A549 (cell line): ENCODE results near the gene PBX4. TPM values are rescaled to one million over a fixed set of nuclear protein-coding genes. Genes with fewer than 3 reads are reported as not detected.

ENCODE experiments used
- ATAC-seq, 2 experiments: fragments of 200-7000 bp in 1 of 2; fragments of >200 bp in 1 of 2; cut with Nextera tagmentation in 1 of 2; cut with Tn5 transposase in 1 of 2; 3 replicates each; pipeline versions ENCODE4 v1.8.0 to v1.9.1; 2018 to 2020; ENCODE audit warnings: mild to moderate bottlenecking in 1 of 2, moderate library complexity in 1 of 2
- CTCF ChIA-PET: fragments of 300-600 bp; sonication (Branson Sonifier 250); formaldehyde crosslinking; extraction: SDS; loops from one replicate; lab custom pipeline; 2021; ENCODE audit warnings: antibody characterized with exemption, inconsistent platforms; lab: Yijun Ruan, JAX
- POLR2A ChIA-PET: fragments of 350-600 bp; formaldehyde crosslinking; extraction: SDS; loops from one replicate; lab custom pipeline; 2021; ENCODE audit warnings: antibody characterized with exemption, inconsistent platforms; lab: Yijun Ruan, JAX
- DNase-seq, 2 experiments: peaks; one replicate each; pipeline versions ENCODE4 v3.0.0 to v3.0.0-alpha.2; 2011 to 2016; ENCODE audit warnings: low read depth in 1 of 2, low spot score in 1 of 2
- FAIRE-seq: peaks from 2 replicates; lab custom pipeline; 2011; peaks lifted over from hg19 to GRCh38; lab: Jason Lieb, UNC
- H3K27ac ChIP-seq, 2 experiments: fragments of >200 bp; sonication (Bioruptor Twin); formaldehyde crosslinking; 3 replicates each; pipeline ENCODE4 v1.5.1; 2016 to 2017
- H3K4me1 ChIP-seq: fragments of >200 bp; sonication (Bioruptor Twin); formaldehyde crosslinking; 3 replicates; pipeline ENCODE4 v1.6.1; 2016
- H3K4me2 ChIP-seq: fragments of >200 bp; sonication (Bioruptor Twin); formaldehyde crosslinking; 3 replicates; pipeline ENCODE4 v1.6.1; 2016
- H3K4me3 ChIP-seq: fragments of >200 bp; sonication (Bioruptor Twin); formaldehyde crosslinking; 3 replicates; pipeline ENCODE4 v1.5.1; 2016
- H3K9me3 ChIP-seq: fragments of >200 bp; sonication (Bioruptor Twin); formaldehyde crosslinking; 3 replicates; pipeline ENCODE4 v1.6.1; 2016
- EHF ChIP-seq: fragments of 250-450 bp; sonication (Bioruptor Pico); IDR thresholded peaks from 2 replicates; pipeline ENCODE4 v1.5.0; 2020; ENCODE audit warnings: mild to moderate bottlenecking
- EHMT2 ChIP-seq: fragments of 200-600 bp; sonication (generic); IDR thresholded peaks from 2 replicates; pipeline ENCODE4 v1.6.1; 2016; ENCODE audit warnings: antibody characterized with exemption, low read depth, mild to moderate bottlenecking, moderate library complexity
- ESRRA ChIP-seq: fragments of 150-350 bp; IDR thresholded peaks from 2 replicates; pipeline ENCODE4 v1.6.1; 2014; ENCODE audit warnings: mild to moderate bottlenecking, low read length, borderline replicate concordance
- FOXS1 ChIP-seq: fragments of 250-450 bp; sonication (Bioruptor Pico); IDR thresholded peaks from 2 replicates; pipeline ENCODE4 v1.5.0; 2020; ENCODE audit warnings: mild to moderate bottlenecking, moderate library complexity
- GATA3 ChIP-seq: IDR thresholded peaks from 2 replicates; pipeline ENCODE4 v1.6.1; 2012; ENCODE audit warnings: borderline replicate concordance
- HOXB13 ChIP-seq: fragments of 250-450 bp; sonication (Bioruptor Pico); IDR thresholded peaks from 2 replicates; pipeline ENCODE4 v1.5.0; 2020; ENCODE audit warnings: low read depth, mild to moderate bottlenecking, moderate library complexity
- HOXB5 ChIP-seq: fragments of 250-450 bp; sonication (Bioruptor Pico); IDR thresholded peaks from 2 replicates; pipeline ENCODE4 v1.5.0; 2020; ENCODE audit warnings: mild to moderate bottlenecking, moderate library complexity
- KDM1A ChIP-seq: fragments of 200-600 bp; sonication (generic); IDR thresholded peaks from 2 replicates; pipeline ENCODE4 v1.6.1; 2016; ENCODE audit warnings: low read depth, mild to moderate bottlenecking
- KDM5A ChIP-seq: fragments of 200-600 bp; sonication (generic); IDR thresholded peaks from 2 replicates; pipeline ENCODE4 v1.6.1; 2016; ENCODE audit warnings: antibody characterized with exemption, mild to moderate bottlenecking
- MAFK ChIP-seq: fragments of 450-650 bp; IDR thresholded peaks from 2 replicates; pipeline ENCODE4 v1.6.1; 2014; ENCODE audit not compliant: partially characterized antibody
- MYC ChIP-seq: IDR thresholded peaks from 2 replicates; pipeline ENCODE4 v1.6.1; 2012; ENCODE audit warnings: mild to moderate bottlenecking, inconsistent platforms, low read length, improper control_type of control experiment, borderline replicate concordance
- NFE2L2 ChIP-seq: fragments of 150-350 bp; conservative IDR thresholded peaks from 2 replicates; pipeline ENCODE4 v1.6.1; 2014; ENCODE audit warnings: low read length
- NR3C1 ChIP-seq: fragments of >200 bp; sonication (Bioruptor Twin); formaldehyde crosslinking; IDR thresholded peaks from 3 replicates; pipeline ENCODE4 v1.6.1; 2017
- RFX5 ChIP-seq: fragments of 450-650 bp; IDR thresholded peaks from 2 replicates; pipeline ENCODE4 v1.7.1; 2014; ENCODE audit warnings: antibody characterized with exemption, mild to moderate bottlenecking, moderate library complexity
- TFCP2L1 ChIP-seq: fragments of 250-450 bp; sonication (Bioruptor Pico); IDR thresholded peaks from 2 replicates; pipeline ENCODE4 v1.5.0; 2021; ENCODE audit warnings: mild to moderate bottlenecking
- TP53 ChIP-seq: fragments of 250-450 bp; sonication (Bioruptor Pico); IDR thresholded peaks from 2 replicates; pipeline ENCODE4 v1.5.0; 2021; ENCODE audit warnings: mild to moderate bottlenecking, moderate library complexity
- ZC3H11A ChIP-seq: fragments of 450-650 bp; IDR thresholded peaks from 2 replicates; pipeline ENCODE4 v1.6.1; 2014; ENCODE audit warnings: antibody characterized with exemption, mild to moderate bottlenecking
- ZFP36 ChIP-seq: fragments of 450-650 bp; IDR thresholded peaks from 2 replicates; pipeline ENCODE4 v1.6.1; 2014; ENCODE audit warnings: borderline replicate concordance; ENCODE audit not compliant: partially characterized antibody
- ZNF302 ChIP-seq: fragments of 250-450 bp; sonication (Bioruptor Pico); IDR thresholded peaks from 2 replicates; pipeline ENCODE4 v1.9.0; 2021; ENCODE audit warnings: inconsistent platforms, mild to moderate bottlenecking, moderate library complexity
- ZSCAN20 ChIP-seq: fragments of 250-450 bp; sonication (Bioruptor Pico); IDR thresholded peaks from 2 replicates; pipeline ENCODE4 v1.8.0; 2022; ENCODE audit warnings: mild to moderate bottlenecking, moderate library complexity
- WGBS: methylation state at CpG from one replicate; pipeline ENCODE4 v1.1.6; 2017; ENCODE audit errors: missing lambda C conversion rate; 5-methylcytosine and 5-hydroxymethylcytosine counted together
- polyA plus RNA-seq, 4 experiments: library from polyadenylated mRNA; depleted of rRNA in 3 of 4; stranded (reverse); fragments of >200 nt; fragmentation: RNase III in 1 of 4; extraction: RNeasy Plus Mini Kit Qiagen cat#74134 plus additional on column Dnase treatment in 1 of 4; gene quantifications; 2 replicates in 3 of 4; 3 replicates in 1 of 4; pipeline ENCODE4 v1.2.3, GENCODE V29; 2011 to 2017
- TF ChIP-seq, protein P1 (sequence below): fragments of >200 bp; sonication (Bioruptor Twin); formaldehyde crosslinking; IDR thresholded peaks from 3 replicates; pipeline ENCODE4 v1.6.1; 2016
- TF ChIP-seq, protein P2 (sequence below): IDR thresholded peaks from 2 replicates; pipeline ENCODE4 v1.6.1; 2012
- TF ChIP-seq, protein P3 (sequence below): fragments of >200 bp; sonication (Bioruptor Twin); formaldehyde crosslinking; IDR thresholded peaks from 3 replicates; pipeline ENCODE4 v1.5.1; 2016
- TF ChIP-seq, protein P4 (sequence below): fragments of 200-600 bp; sonication (generic); IDR thresholded peaks from 2 replicates; pipeline ENCODE4 v1.6.1; 2016; ENCODE audit warnings: antibody characterized with exemption, mild to moderate bottlenecking, moderate library complexity
- TF ChIP-seq, protein P5 (sequence below): fragments of 250-450 bp; sonication (Bioruptor Pico); IDR thresholded peaks from 2 replicates; pipeline ENCODE4 v1.5.0; 2021; ENCODE audit warnings: mild to moderate bottlenecking, moderate library complexity, borderline replicate concordance

PBX4 gene
- polyA plus RNA-seq, 2 of the 4 experiments (the other 2 are of a cell fraction): 0.70 to 0.90 TPM

DNA sequence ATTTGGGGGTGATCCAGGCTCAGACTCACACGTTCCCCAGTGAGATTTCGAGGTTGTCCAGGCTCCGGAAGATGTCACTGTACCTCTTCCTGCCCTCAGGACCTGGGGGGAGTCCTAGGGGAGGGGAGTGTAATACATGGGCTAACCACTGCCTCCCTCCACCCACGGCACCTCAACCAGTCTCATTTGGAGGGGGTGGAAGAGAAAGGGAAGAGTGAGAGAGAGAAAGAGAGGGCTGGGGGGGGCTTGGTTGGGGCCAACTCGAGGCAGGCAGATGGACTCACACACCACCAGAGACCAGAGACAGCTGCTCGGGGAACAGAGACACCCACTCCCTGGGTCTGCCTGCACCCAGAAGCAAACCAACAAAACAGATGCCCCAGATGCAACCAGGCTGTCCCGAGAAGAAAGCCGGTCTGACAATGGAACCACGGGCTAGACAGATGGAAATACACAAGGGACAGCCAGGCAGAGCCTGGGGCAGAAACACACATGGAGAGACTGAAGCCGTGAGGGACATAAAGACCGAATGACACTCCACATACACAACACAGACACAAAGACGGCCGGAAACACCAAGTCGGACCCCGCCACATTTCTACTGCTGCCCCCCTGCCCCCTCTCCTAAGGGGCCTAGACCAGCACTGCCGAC is 24.1 kb upstream of the PBX4 start:
- no peak for FAIRE-seq
- H3K4me3 ChIP-seq: peak overlapping the region; percentile 62
- H3K9me3 ChIP-seq: no peaks in the 10 kb centered on the region
- DNase-seq: peak in 1 of 2 experiments; percentile 21
- 29% methylated on average over 11 of the region's 16 CpGs for WGBS
- POLR2A ChIA-PET: no interaction called here
- CTCF ChIA-PET: no interaction called here
- H3K4me1 ChIP-seq: 0 out of 3 replicates have a peak, but pooled peaks cover 3% of the 10 kb centered on the region
- H3K4me2 ChIP-seq: peak overlapping the region; percentile 97
- H3K27ac ChIP-seq: peak overlapping the region; percentile 67 to 93
- TF ChIP-seq, protein P1, sequence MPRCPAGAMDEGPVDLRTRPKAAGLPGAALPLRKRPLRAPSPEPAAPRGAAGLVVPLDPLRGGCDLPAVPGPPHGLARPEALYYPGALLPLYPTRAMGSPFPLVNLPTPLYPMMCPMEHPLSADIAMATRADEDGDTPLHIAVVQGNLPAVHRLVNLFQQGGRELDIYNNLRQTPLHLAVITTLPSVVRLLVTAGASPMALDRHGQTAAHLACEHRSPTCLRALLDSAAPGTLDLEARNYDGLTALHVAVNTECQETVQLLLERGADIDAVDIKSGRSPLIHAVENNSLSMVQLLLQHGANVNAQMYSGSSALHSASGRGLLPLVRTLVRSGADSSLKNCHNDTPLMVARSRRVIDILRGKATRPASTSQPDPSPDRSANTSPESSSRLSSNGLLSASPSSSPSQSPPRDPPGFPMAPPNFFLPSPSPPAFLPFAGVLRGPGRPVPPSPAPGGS: no peak
- TF ChIP-seq MAFK: no peak
- no peak for TF ChIP-seq FOXS1 (CRISPR knock-in tag)
- TF ChIP-seq, protein P2, sequence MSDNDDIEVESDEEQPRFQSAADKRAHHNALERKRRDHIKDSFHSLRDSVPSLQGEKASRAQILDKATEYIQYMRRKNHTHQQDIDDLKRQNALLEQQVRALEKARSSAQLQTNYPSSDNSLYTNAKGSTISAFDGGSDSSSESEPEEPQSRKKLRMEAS: no peak
- no peak for TF ChIP-seq EHMT2
- no peak for TF ChIP-seq MYC
- no peak for TF ChIP-seq EHF (CRISPR knock-in tag)
- no peak for TF ChIP-seq TP53 (CRISPR knock-in tag)
- TF ChIP-seq GATA3: no peak
- no peak for TF ChIP-seq ZSCAN20 (CRISPR knock-in tag)
- TF ChIP-seq, protein P3, sequence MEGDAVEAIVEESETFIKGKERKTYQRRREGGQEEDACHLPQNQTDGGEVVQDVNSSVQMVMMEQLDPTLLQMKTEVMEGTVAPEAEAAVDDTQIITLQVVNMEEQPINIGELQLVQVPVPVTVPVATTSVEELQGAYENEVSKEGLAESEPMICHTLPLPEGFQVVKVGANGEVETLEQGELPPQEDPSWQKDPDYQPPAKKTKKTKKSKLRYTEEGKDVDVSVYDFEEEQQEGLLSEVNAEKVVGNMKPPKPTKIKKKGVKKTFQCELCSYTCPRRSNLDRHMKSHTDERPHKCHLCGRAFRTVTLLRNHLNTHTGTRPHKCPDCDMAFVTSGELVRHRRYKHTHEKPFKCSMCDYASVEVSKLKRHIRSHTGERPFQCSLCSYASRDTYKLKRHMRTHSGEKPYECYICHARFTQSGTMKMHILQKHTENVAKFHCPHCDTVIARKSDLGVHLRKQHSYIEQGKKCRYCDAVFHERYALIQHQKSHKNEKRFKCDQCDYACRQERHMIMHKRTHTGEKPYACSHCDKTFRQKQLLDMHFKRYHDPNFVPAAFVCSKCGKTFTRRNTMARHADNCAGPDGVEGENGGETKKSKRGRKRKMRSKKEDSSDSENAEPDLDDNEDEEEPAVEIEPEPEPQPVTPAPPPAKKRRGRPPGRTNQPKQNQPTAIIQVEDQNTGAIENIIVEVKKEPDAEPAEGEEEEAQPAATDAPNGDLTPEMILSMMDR: no peak
- TF ChIP-seq HOXB13 (CRISPR knock-in tag): no peak
- no peak for TF ChIP-seq RFX5
- TF ChIP-seq TFCP2L1 (CRISPR knock-in tag): no peak
- TF ChIP-seq ZFP36: no peak
- no peak for TF ChIP-seq ZC3H11A
- peak; percentile 23 to 44; a peak in 4 of 6 replicates for ATAC-seq

DNA sequence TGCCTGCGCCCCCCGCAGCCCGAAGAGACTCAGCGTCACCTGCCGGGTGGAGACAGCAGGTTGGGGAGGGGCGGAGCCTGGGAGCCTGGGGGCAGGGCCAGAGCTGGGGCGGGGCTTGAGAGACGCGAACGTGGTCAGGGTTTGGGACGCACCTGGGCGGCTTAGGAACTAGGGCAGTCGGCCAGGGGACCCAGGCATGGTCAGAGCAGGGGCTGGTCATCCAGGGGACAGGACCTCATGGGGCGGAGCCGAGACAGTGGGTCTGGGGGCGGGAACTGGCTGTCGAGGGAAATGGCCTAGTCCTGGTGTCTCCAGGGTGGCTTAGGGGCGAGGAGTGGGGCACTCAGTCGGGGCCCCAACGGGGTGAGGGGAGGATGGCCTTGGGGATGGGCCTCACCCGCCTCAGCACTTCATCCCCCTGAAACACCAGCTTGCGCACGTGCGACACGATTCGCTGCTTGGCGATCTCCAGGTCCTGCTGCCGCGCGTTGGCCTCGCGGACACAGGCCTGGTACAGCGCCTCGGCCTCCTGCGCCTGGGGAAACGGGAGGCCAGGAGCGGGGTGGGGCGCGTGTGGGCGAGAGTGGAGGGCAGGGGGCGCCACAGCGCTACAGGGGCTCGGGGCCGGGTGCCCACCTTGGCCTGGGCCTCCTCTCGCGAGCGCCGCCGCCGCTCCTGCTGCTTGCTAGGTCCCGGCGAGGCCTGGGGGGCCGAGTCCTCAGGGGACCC is 19.2 kb upstream of the PBX4 start:
- H3K4me3 ChIP-seq: no peak overlapping the region
- no peak for DNase-seq
- 90% methylated on average over 13 of the region's 53 CpGs for WGBS
- H3K9me3 ChIP-seq: no peaks in the 10 kb centered on the region
- ATAC-seq: no peak
- H3K27ac ChIP-seq: no peak overlapping the region
- FAIRE-seq: no peak
- no peak overlapping the region for H3K4me2 ChIP-seq
- ChIA-PET CTCF (interaction anchor here (1.2 kb wide), 1 partner anchor 83 kb away, joined by 4 read pairs; no protein-coding TSS in a partner anchor), POLR2A (no interaction called here)
- H3K4me1 ChIP-seq: 0 out of 3 replicates have a peak, but pooled peaks cover 3% of the 10 kb centered on the region
- TF ChIP-seq TP53 (CRISPR knock-in tag): no peak
- no peak for TF ChIP-seq KDM1A
- TF ChIP-seq ZFP36: no peak
- TF ChIP-seq, protein P4, sequence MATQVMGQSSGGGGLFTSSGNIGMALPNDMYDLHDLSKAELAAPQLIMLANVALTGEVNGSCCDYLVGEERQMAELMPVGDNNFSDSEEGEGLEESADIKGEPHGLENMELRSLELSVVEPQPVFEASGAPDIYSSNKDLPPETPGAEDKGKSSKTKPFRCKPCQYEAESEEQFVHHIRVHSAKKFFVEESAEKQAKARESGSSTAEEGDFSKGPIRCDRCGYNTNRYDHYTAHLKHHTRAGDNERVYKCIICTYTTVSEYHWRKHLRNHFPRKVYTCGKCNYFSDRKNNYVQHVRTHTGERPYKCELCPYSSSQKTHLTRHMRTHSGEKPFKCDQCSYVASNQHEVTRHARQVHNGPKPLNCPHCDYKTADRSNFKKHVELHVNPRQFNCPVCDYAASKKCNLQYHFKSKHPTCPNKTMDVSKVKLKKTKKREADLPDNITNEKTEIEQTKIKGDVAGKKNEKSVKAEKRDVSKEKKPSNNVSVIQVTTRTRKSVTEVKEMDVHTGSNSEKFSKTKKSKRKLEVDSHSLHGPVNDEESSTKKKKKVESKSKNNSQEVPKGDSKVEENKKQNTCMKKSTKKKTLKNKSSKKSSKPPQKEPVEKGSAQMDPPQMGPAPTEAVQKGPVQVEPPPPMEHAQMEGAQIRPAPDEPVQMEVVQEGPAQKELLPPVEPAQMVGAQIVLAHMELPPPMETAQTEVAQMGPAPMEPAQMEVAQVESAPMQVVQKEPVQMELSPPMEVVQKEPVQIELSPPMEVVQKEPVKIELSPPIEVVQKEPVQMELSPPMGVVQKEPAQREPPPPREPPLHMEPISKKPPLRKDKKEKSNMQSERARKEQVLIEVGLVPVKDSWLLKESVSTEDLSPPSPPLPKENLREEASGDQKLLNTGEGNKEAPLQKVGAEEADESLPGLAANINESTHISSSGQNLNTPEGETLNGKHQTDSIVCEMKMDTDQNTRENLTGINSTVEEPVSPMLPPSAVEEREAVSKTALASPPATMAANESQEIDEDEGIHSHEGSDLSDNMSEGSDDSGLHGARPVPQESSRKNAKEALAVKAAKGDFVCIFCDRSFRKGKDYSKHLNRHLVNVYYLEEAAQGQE: no peak
- TF ChIP-seq KDM5A: no peak
- TF ChIP-seq, protein P1: no peak
- TF ChIP-seq NR3C1: no peak
- no peak for TF ChIP-seq HOXB5 (CRISPR knock-in tag)
- TF ChIP-seq NFE2L2: no peak
- no peak for TF ChIP-seq MYC
- TF ChIP-seq, protein P5, sequence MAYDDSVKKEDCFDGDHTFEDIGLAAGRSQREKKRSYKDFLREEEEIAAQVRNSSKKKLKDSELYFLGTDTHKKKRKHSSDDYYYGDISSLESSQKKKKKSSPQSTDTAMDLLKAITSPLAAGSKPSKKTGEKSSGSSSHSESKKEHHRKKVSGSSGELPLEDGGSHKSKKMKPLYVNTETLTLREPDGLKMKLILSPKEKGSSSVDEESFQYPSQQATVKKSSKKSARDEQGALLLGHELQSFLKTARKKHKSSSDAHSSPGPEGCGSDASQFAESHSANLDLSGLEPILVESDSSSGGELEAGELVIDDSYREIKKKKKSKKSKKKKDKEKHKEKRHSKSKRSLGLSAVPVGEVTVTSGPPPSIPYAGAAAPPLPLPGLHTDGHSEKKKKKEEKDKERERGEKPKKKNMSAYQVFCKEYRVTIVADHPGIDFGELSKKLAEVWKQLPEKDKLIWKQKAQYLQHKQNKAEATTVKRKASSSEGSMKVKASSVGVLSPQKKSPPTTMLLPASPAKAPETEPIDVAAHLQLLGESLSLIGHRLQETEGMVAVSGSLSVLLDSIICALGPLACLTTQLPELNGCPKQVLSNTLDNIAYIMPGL (CRISPR knock-in tag): no peak
- no peak for TF ChIP-seq ESRRA
- TF ChIP-seq ZNF302 (CRISPR knock-in tag): no peak
- no peak for TF ChIP-seq FOXS1 (CRISPR knock-in tag)
- TF ChIP-seq EHMT2: no peak
